ENCODE measurements around the gene TMEM132A. TPM values are rescaled to one million over a fixed set of nuclear protein-coding genes. Genes with fewer than 3 reads are reported as not detected.

TMEM132A gene
- polyA plus RNA-seq, 1 experiment: 17.9 TPM

DNA sequence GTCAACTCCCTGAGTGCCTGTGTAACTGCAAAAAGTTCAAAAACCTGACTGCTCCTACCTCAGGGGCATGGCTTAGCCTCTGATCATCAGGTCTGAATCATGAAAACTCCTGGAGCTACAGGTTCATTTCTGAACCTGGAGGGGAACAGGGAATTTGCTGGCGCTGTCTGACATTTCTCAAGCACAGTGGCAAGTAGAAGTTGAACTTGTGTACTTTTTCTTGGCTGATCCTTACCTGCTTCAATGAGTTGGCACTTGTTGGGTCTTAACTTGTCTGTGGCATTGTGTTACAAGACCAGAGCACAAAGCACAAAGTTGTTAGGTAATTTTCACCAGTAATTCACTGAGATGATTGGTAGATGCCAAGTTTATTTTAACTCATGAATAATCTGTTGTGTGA lies 7.0 kb upstream of the TMEM132A start:
- CTCF ChIA-PET: interaction anchor here (0.7 kb wide), 1 partner anchor 30 kb away, joined by 3 read pairs; no protein-coding TSS in a partner anchor
- H3K36me3 ChIP-seq (ENCODE audit: control insufficient read depth, insufficient read depth, low read length): peaks cover 9% of the 10 kb centered on the region
- H3K4me3 ChIP-seq (ENCODE audit: low read depth, low read length): no peak overlapping the region
- DNase-seq (ENCODE audit: low read depth): no peak
- TF ChIP-seq, protein P1, sequence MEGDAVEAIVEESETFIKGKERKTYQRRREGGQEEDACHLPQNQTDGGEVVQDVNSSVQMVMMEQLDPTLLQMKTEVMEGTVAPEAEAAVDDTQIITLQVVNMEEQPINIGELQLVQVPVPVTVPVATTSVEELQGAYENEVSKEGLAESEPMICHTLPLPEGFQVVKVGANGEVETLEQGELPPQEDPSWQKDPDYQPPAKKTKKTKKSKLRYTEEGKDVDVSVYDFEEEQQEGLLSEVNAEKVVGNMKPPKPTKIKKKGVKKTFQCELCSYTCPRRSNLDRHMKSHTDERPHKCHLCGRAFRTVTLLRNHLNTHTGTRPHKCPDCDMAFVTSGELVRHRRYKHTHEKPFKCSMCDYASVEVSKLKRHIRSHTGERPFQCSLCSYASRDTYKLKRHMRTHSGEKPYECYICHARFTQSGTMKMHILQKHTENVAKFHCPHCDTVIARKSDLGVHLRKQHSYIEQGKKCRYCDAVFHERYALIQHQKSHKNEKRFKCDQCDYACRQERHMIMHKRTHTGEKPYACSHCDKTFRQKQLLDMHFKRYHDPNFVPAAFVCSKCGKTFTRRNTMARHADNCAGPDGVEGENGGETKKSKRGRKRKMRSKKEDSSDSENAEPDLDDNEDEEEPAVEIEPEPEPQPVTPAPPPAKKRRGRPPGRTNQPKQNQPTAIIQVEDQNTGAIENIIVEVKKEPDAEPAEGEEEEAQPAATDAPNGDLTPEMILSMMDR (IDR thresholded peaks at IDR 0.05; ENCODE audit: insufficient read depth, low read depth, low read length): no peak
- H3K27me3 ChIP-seq (ENCODE audit: control insufficient read depth, insufficient read depth, low read length): no peaks in the 10 kb centered on the region
- POLR2A ChIA-PET: no interaction called here

DNA sequence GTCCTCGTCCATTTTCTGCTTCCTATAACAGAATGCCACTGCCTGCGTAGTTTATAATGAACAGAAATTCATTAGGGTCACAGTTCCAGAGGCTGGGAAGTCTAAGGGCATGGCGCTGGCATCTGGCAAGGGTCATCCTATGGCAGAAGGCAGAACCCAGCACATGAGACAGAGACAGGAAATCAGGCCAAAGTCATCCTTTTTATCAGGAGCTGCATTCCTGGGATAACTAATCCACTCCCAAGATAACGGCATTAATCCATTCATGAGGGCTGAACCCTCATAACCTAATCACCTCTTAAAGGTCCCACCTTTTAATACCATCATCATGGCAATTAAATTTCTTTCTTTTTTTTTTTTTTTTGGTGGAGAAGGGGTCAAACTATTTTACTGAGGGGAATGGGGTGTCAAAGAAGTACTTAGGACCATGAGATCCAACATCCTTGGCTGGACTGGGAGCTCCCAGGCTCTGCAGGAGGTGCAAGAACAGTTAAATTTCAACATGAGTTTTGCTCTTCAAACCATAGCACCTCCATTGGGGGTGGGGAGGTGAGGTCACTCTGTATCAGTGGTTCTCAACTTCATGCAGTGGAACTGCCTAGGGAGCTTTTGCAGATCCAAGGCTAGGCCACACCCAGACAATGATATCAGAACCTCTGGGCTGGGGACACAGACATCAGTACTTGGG lies 5.9 kb upstream of the TMEM132A start:
- H3K4me3 ChIP-seq (ENCODE audit: low read depth, low read length): no peak overlapping the region
- H3K36me3 ChIP-seq (ENCODE audit: control insufficient read depth, insufficient read depth, low read length): peaks cover 10% of the 10 kb centered on the region
- ChIA-PET CTCF (interaction anchor here (0.7 to 1.4 kb wide), 3 partner anchors 19 to 88 kb away, joined by 3 to 5 read pairs (median 3); no protein-coding TSS in a partner anchor), POLR2A (no interaction called here)
- no peaks in the 10 kb centered on the region for H3K27me3 ChIP-seq (ENCODE audit: control insufficient read depth, insufficient read depth, low read length)
- TF ChIP-seq, protein P1 (IDR thresholded peaks at IDR 0.05; ENCODE audit: insufficient read depth, low read depth, low read length): no peak
- no peak for DNase-seq (ENCODE audit: low read depth)

DNA sequence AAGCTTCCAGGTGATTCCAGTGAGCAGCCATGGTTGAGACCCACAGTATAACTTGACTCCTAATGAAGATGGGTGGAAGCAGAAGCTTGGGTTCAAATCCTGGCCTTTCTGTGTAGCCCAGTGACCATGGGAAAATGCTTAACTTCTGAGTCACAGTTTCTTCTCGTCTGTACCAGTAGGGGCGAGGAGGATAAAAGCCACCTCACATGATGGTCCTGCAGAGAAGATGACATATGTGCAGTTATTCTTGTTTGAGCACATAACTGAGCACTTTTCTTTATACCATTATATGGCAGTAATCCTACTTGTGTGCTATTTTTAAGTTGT lies 5.4 kb upstream of the TMEM132A start:
- TF ChIP-seq, protein P1 (IDR thresholded peaks at IDR 0.05; ENCODE audit: insufficient read depth, low read depth, low read length): no peak
- Histone ChIP-seq H3K4me3 (ENCODE audit: low read depth, low read length) (no peak overlapping the region), H3K27me3 (ENCODE audit: control insufficient read depth, insufficient read depth, low read length) (no peaks in the 10 kb centered on the region), H3K36me3 (ENCODE audit: control insufficient read depth, insufficient read depth, low read length) (peaks cover 10% of the 10 kb centered on the region)
- ChIA-PET POLR2A (no interaction called here), CTCF (interaction anchor here (0.7 to 1.4 kb wide), 3 partner anchors 19 to 88 kb away, joined by 3 to 5 read pairs (median 3); no protein-coding TSS in a partner anchor)
- no peak for DNase-seq (ENCODE audit: low read depth)

DNA sequence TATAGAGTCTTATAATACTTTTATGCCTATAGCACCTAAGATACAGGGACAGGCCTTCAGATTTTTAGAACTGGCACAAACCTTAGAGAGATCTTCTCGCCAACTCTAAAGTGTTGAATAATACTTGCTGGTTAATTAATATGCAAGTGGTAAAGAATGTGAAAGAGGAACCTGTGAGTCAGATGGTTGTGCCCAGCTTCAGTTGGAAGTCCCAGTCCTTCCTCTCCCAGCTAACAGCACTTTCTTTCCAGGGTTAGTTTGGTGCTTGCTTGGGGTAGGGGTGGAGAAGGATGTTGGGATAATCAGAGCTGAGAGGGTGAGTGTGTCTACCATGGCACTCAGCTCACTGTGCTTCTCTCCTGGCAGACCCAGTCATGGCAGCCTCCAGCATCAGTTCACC lies 4.9 kb upstream of the TMEM132A start:
- H3K27me3 ChIP-seq (ENCODE audit: control insufficient read depth, insufficient read depth, low read length): no peaks in the 10 kb centered on the region
- no peak overlapping the region for H3K4me3 ChIP-seq (ENCODE audit: low read depth, low read length)
- CTCF ChIA-PET: interaction anchor here (0.7 to 1.4 kb wide), 3 partner anchors 20 to 89 kb away, joined by 3 to 5 read pairs (median 3); no protein-coding TSS in a partner anchor
- DNase-seq (ENCODE audit: low read depth): no peak
- peaks cover 10% of the 10 kb centered on the region for H3K36me3 ChIP-seq (ENCODE audit: control insufficient read depth, insufficient read depth, low read length)
- TF ChIP-seq, protein P1 (IDR thresholded peaks at IDR 0.05; ENCODE audit: insufficient read depth, low read depth, low read length): no peak
- POLR2A ChIA-PET: no interaction called here

DNA sequence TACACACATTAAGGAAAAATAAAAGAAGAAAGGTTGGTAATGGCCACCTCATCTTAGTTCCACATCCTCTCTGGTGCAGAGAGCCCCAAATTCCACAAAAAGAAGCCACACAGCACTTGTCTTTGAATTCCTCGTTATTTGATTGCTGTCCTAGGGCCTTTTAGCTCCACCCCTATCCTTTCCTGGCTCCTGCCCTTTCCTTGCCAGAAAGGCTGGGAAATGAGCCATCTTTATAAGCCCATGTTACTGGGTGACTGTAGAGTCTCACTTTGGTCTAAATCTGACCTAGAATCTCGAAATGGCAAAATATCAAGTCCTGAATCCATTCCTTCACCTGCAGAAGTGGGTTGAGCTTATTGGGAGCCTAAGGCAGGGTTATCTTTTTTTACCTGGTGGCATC lies 4.3 kb upstream of the TMEM132A start:
- no peak for DNase-seq (ENCODE audit: low read depth)
- Histone ChIP-seq H3K4me3 (ENCODE audit: low read depth, low read length) (no peak overlapping the region), H3K36me3 (ENCODE audit: control insufficient read depth, insufficient read depth, low read length) (peaks cover 10% of the 10 kb centered on the region), H3K27me3 (ENCODE audit: control insufficient read depth, insufficient read depth, low read length) (no peaks in the 10 kb centered on the region)
- ChIA-PET CTCF (interaction anchor here (0.6 kb wide), 1 partner anchor 1399 kb away, joined by 3 read pairs; no protein-coding TSS in a partner anchor), POLR2A (no interaction called here)
- TF ChIP-seq, protein P1 (IDR thresholded peaks at IDR 0.05; ENCODE audit: insufficient read depth, low read depth, low read length): no peak
